ENCODE measurements around the gene G2E3.

G2E3 gene

GRCh38 chr14:30569216-30569902 is 10.4 kb downstream of the G2E3 start:
- Histone ChIP-seq H3K9me3 (ENCODE audit: insufficient read depth, low read length) (no peaks in the 10 kb centered on the region), H4K20me1 (ENCODE audit: insufficient read depth, low read length) (peaks cover 93% of the 10 kb centered on the region), H3K4me3 (ENCODE audit: low read length) (no peak overlapping the region), H3K79me2 (ENCODE audit: low read length) (peaks cover 100% of the 10 kb centered on the region), H3K4me2 (ENCODE audit: low read length) (no peak overlapping the region), H3K27ac (ENCODE audit: low read length) (no peak overlapping the region), H2AFZ (ENCODE audit: low read depth, low read length) (no peak overlapping the region), H3K9ac (ENCODE audit: low read length) (no peak overlapping the region), H3K36me3 (replicated peaks; ENCODE audit: low read depth, low read length) (peaks cover 16% of the 10 kb centered on the region), H3K4me1 (ENCODE audit: low read length) (no peaks in the 10 kb centered on the region), H3K27me3 (ENCODE audit: low read depth, low read length) (no peaks in the 10 kb centered on the region)
- TF ChIP-seq EZH2phosphoT487 (IDR thresholded peaks at IDR 0.05; ENCODE audit: low read depth) (no peak), CTCF (IDR thresholded peaks at IDR 0.05; ENCODE audit: low read depth, low read length) (no peak)

GRCh38 chr14:30569903-30570226 is 10.9 kb downstream of the G2E3 start:
- Histone ChIP-seq H3K4me1 (ENCODE audit: low read length) (no peaks in the 10 kb centered on the region), H3K9me3 (ENCODE audit: insufficient read depth, low read length) (no peaks in the 10 kb centered on the region), H2AFZ (ENCODE audit: low read depth, low read length) (no peak overlapping the region), H3K9ac (ENCODE audit: low read length) (no peak overlapping the region), H3K4me2 (ENCODE audit: low read length) (no peak overlapping the region), H3K27ac (ENCODE audit: low read length) (no peak overlapping the region), H3K4me3 (ENCODE audit: low read length) (no peak overlapping the region), H3K27me3 (ENCODE audit: low read depth, low read length) (no peaks in the 10 kb centered on the region), H3K79me2 (ENCODE audit: low read length) (peaks cover 100% of the 10 kb centered on the region), H4K20me1 (ENCODE audit: insufficient read depth, low read length) (peaks cover 93% of the 10 kb centered on the region), H3K36me3 (replicated peaks; ENCODE audit: low read depth, low read length) (peaks cover 14% of the 10 kb centered on the region)
- no peak for TF ChIP-seq EZH2phosphoT487 (IDR thresholded peaks at IDR 0.05; ENCODE audit: low read depth)
- TF ChIP-seq CTCF (IDR thresholded peaks at IDR 0.05; ENCODE audit: low read depth, low read length) = no peak

GRCh38 chr14:30572237-30572636 is 13.3 kb downstream of the G2E3 start:
- Histone ChIP-seq H3K27me3 (ENCODE audit: low read depth, low read length) (no peaks in the 10 kb centered on the region), H3K27ac (ENCODE audit: low read length) (no peak overlapping the region), H2AFZ (ENCODE audit: low read depth, low read length) (no peak overlapping the region), H3K36me3 (replicated peaks; ENCODE audit: low read depth, low read length) (peaks cover 6% of the 10 kb centered on the region), H3K9me3 (ENCODE audit: insufficient read depth, low read length) (no peaks in the 10 kb centered on the region), H3K4me2 (ENCODE audit: low read length) (no peak overlapping the region), H3K9ac (ENCODE audit: low read length) (no peak overlapping the region), H3K4me3 (ENCODE audit: low read length) (no peak overlapping the region), H4K20me1 (ENCODE audit: insufficient read depth, low read length) (peaks cover 93% of the 10 kb centered on the region), H3K4me1 (ENCODE audit: low read length) (no peaks in the 10 kb centered on the region), H3K79me2 (ENCODE audit: low read length) (peaks cover 100% of the 10 kb centered on the region)
- no peak for TF ChIP-seq EZH2phosphoT487 (IDR thresholded peaks at IDR 0.05; ENCODE audit: low read depth)
- no peak for TF ChIP-seq CTCF (IDR thresholded peaks at IDR 0.05; ENCODE audit: low read depth, low read length)

GRCh38 chr14:30572771-30573170 is 13.8 kb downstream of the G2E3 start:
- Histone ChIP-seq H4K20me1 (ENCODE audit: insufficient read depth, low read length) (peaks cover 93% of the 10 kb centered on the region), H3K9ac (ENCODE audit: low read length) (no peak overlapping the region), H3K36me3 (replicated peaks; ENCODE audit: low read depth, low read length) (peaks cover 9% of the 10 kb centered on the region), H3K79me2 (ENCODE audit: low read length) (peaks cover 100% of the 10 kb centered on the region), H3K4me1 (ENCODE audit: low read length) (no peaks in the 10 kb centered on the region), H3K27ac (ENCODE audit: low read length) (no peak overlapping the region), H2AFZ (ENCODE audit: low read depth, low read length) (no peak overlapping the region), H3K4me3 (ENCODE audit: low read length) (no peak overlapping the region), H3K9me3 (ENCODE audit: insufficient read depth, low read length) (no peaks in the 10 kb centered on the region), H3K4me2 (ENCODE audit: low read length) (no peak overlapping the region), H3K27me3 (ENCODE audit: low read depth, low read length) (no peaks in the 10 kb centered on the region)
- TF ChIP-seq CTCF (IDR thresholded peaks at IDR 0.05; ENCODE audit: low read depth, low read length) (no peak), EZH2phosphoT487 (IDR thresholded peaks at IDR 0.05; ENCODE audit: low read depth) (no peak)
